Measurements from ENCODE around the gene ARNT2. TPM values are rescaled to one million over a fixed set of nuclear protein-coding genes. Genes with fewer than 3 reads are reported as not detected.

The ARNT2 gene
- total and polyA plus RNA-seq, 4 experiments from 2014 or later = not detected

- H3K4me3 Mint-ChIP-seq = no peak overlapping the region
- H3K27ac ChIP-seq (ENCODE audit: low read depth, low read length) = no peak overlapping the region
- no peaks in the 10 kb centered on the region for H3K9me3 ChIP-seq (ENCODE audit: control insufficient read depth in 1 of 2, low read length in 2 of 2)
- peaks cover 1 to 21% of the 10 kb centered on the region in 2 donors for H3K27me3 Mint-ChIP-seq
- no peaks in the 10 kb centered on the region for H3K4me1 Mint-ChIP-seq
- no peak overlapping the region for H3K27ac Mint-ChIP-seq
- no peaks in the 10 kb centered on the region for H3K27me3 ChIP-seq (ENCODE audit: insufficient read depth, low read length)
- ChIA-PET POLR2A (ENCODE audit: partially characterized antibody) (no interaction called here), CTCF (ENCODE audit: partially characterized antibody) (no interaction called here)
- no peaks in the 10 kb centered on the region for H3K4me1 ChIP-seq (ENCODE audit: insufficient read depth, low read length)
- intact Hi-C loops (cut with micrococcal nuclease) = no loop called here
- no peaks in the 10 kb centered on the region for H3K9me3 Mint-ChIP-seq
- DNase-seq = no peak
- no peaks in the 10 kb centered on the region for H3K36me3 ChIP-seq (ENCODE audit: insufficient read depth, low read length)
- H3K36me3 Mint-ChIP-seq = no peaks in the 10 kb centered on the region
- H3K4me3 ChIP-seq (ENCODE audit: low read length in 2 of 2) = no peak overlapping the region
These were observed 37.5 kb downstream of the ARNT2 start for GRCh38 chr15:80441714-80442113.

GRCh38 chr15:80442728-80443403 is 38.7 kb downstream of the ARNT2 start:
- peaks cover 1 to 16% of the 10 kb centered on the region in 2 donors for H3K27me3 Mint-ChIP-seq

GRCh38 chr15:80444680-80445251 is 40.6 kb downstream of the ARNT2 start:
- Histone ChIP-seq H3K9me3 (ENCODE audit: control insufficient read depth in 1 of 2, low read length in 2 of 2) (no peaks in the 10 kb centered on the region), H3K4me3 (ENCODE audit: low read length in 2 of 2) (no peak overlapping the region), H3K36me3 (ENCODE audit: insufficient read depth, low read length) (no peaks in the 10 kb centered on the region), H3K27me3 (ENCODE audit: insufficient read depth, low read length) (no peaks in the 10 kb centered on the region), H3K4me1 (ENCODE audit: insufficient read depth, low read length) (no peaks in the 10 kb centered on the region), H3K27ac (ENCODE audit: low read depth, low read length) (no peak overlapping the region)
- intact Hi-C loops (cut with micrococcal nuclease) = no loop called here
- Mint-ChIP-seq H3K4me3 (no peak overlapping the region), H3K27me3 (peaks cover 5 to 13% of the 10 kb centered on the region in 2 donors), H3K4me1 (no peaks in the 10 kb centered on the region), H3K36me3 (no peaks in the 10 kb centered on the region), H3K27ac (no peak overlapping the region), H3K9me3 (no peaks in the 10 kb centered on the region)
- ChIA-PET POLR2A (ENCODE audit: partially characterized antibody) (no interaction called here), CTCF (ENCODE audit: partially characterized antibody) (interaction anchor here (1.0 kb wide), 1 partner anchor 11 kb away, joined by 5 read pairs; no protein-coding TSS in a partner anchor)
- no peak for DNase-seq

More at GRCh38 chr15:80442728-80443403, 38.7 kb downstream of the ARNT2 start:
- intact Hi-C loops (cut with micrococcal nuclease) = no loop called here
- no peak for DNase-seq
- ChIA-PET CTCF (ENCODE audit: partially characterized antibody) (no interaction called here), POLR2A (ENCODE audit: partially characterized antibody) (no interaction called here)
- no peaks in the 10 kb centered on the region for H3K4me1 Mint-ChIP-seq
- H3K9me3 Mint-ChIP-seq = no peaks in the 10 kb centered on the region
- no peak overlapping the region for H3K4me3 Mint-ChIP-seq
- Histone ChIP-seq H3K27ac (ENCODE audit: low read depth, low read length) (no peak overlapping the region), H3K9me3 (ENCODE audit: control insufficient read depth in 1 of 2, low read length in 2 of 2) (no peaks in the 10 kb centered on the region), H3K36me3 (ENCODE audit: insufficient read depth, low read length) (no peaks in the 10 kb centered on the region), H3K4me3 (ENCODE audit: low read length in 2 of 2) (no peak overlapping the region), H3K27me3 (ENCODE audit: insufficient read depth, low read length) (no peaks in the 10 kb centered on the region), H3K4me1 (ENCODE audit: insufficient read depth, low read length) (no peaks in the 10 kb centered on the region)
- H3K36me3 Mint-ChIP-seq = no peaks in the 10 kb centered on the region
- no peak overlapping the region for H3K27ac Mint-ChIP-seq

- no peak overlapping the region for H3K27ac ChIP-seq (ENCODE audit: low read depth, low read length)
- H3K4me3 Mint-ChIP-seq = no peak overlapping the region
- H3K9me3 ChIP-seq (ENCODE audit: control insufficient read depth in 1 of 2, low read length in 2 of 2) = no peaks in the 10 kb centered on the region
- intact Hi-C loops (cut with micrococcal nuclease) = no loop called here
- no peaks in the 10 kb centered on the region for H3K4me1 Mint-ChIP-seq
- no peaks in the 10 kb centered on the region for H3K36me3 Mint-ChIP-seq
- H3K27me3 Mint-ChIP-seq = peaks cover 6 to 10% of the 10 kb centered on the region in 2 donors
- no peak overlapping the region for H3K27ac Mint-ChIP-seq
- ChIA-PET POLR2A (ENCODE audit: partially characterized antibody) (no interaction called here), CTCF (ENCODE audit: partially characterized antibody) (interaction anchor here (1.0 to 1.6 kb wide), 2 partner anchors 9 to 10 kb away, joined by 4 to 5 read pairs; no protein-coding TSS in a partner anchor)
- no peaks in the 10 kb centered on the region for H3K27me3 ChIP-seq (ENCODE audit: insufficient read depth, low read length)
- DNase-seq = no peak
- no peak overlapping the region for H3K4me3 ChIP-seq (ENCODE audit: low read length in 2 of 2)
- no peaks in the 10 kb centered on the region for H3K4me1 ChIP-seq (ENCODE audit: insufficient read depth, low read length)
- H3K36me3 ChIP-seq (ENCODE audit: insufficient read depth, low read length) = no peaks in the 10 kb centered on the region
- H3K9me3 Mint-ChIP-seq = no peaks in the 10 kb centered on the region
These were observed 41.3 kb downstream of the ARNT2 start for GRCh38 chr15:80445300-80446041.

- no peaks in the 10 kb centered on the region for H3K36me3 ChIP-seq (ENCODE audit: insufficient read depth, low read length)
- no peaks in the 10 kb centered on the region for H3K4me1 Mint-ChIP-seq
- H3K4me3 Mint-ChIP-seq = no peak overlapping the region
- H3K36me3 Mint-ChIP-seq = no peaks in the 10 kb centered on the region
- H3K9me3 Mint-ChIP-seq = no peaks in the 10 kb centered on the region
- no peak overlapping the region for H3K27ac ChIP-seq (ENCODE audit: low read depth, low read length)
- intact Hi-C loops (cut with micrococcal nuclease) = no loop called here
- no peaks in the 10 kb centered on the region for H3K27me3 ChIP-seq (ENCODE audit: insufficient read depth, low read length)
- POLR2A ChIA-PET (ENCODE audit: partially characterized antibody) = no interaction called here
- no peaks in the 10 kb centered on the region for H3K4me1 ChIP-seq (ENCODE audit: insufficient read depth, low read length)
- peaks cover under 1 to 13% of the 10 kb centered on the region in 2 donors for H3K27me3 Mint-ChIP-seq
- no peaks in the 10 kb centered on the region for H3K9me3 ChIP-seq (ENCODE audit: control insufficient read depth in 1 of 2, low read length in 2 of 2)
- CTCF ChIA-PET (ENCODE audit: partially characterized antibody) = interaction anchor here (1.6 to 2.6 kb wide), 2 partner anchors 8 to 10 kb away, joined by 4 to 11 read pairs; no protein-coding TSS in a partner anchor
- H3K4me3 ChIP-seq (ENCODE audit: low read length in 2 of 2) = no peak overlapping the region
- H3K27ac Mint-ChIP-seq = no peak overlapping the region
- DNase-seq = no peak
These were observed 42.9 kb downstream of the ARNT2 start for GRCh38 chr15:80447077-80447476.

- H3K4me3 Mint-ChIP-seq = no peak overlapping the region
- Histone ChIP-seq H3K27ac (ENCODE audit: low read depth, low read length) (no peak overlapping the region), H3K9me3 (ENCODE audit: control insufficient read depth in 1 of 2, low read length in 2 of 2) (no peaks in the 10 kb centered on the region), H3K4me1 (ENCODE audit: insufficient read depth, low read length) (no peaks in the 10 kb centered on the region), H3K4me3 (ENCODE audit: low read length in 2 of 2) (no peak overlapping the region), H3K27me3 (ENCODE audit: insufficient read depth, low read length) (peaks cover 3% of the 10 kb centered on the region), H3K36me3 (ENCODE audit: insufficient read depth, low read length) (no peaks in the 10 kb centered on the region)
- intact Hi-C loops (cut with micrococcal nuclease) = loop anchor here (10.0 kb wide), 1 partner anchor 245 kb away; the partner anchor contains the start of gene ABHD17C
- no peak overlapping the region for H3K27ac Mint-ChIP-seq
- peaks cover 4 to 19% of the 10 kb centered on the region in 2 donors for H3K27me3 Mint-ChIP-seq
- no peaks in the 10 kb centered on the region for H3K9me3 Mint-ChIP-seq
- ChIA-PET POLR2A (ENCODE audit: partially characterized antibody) (no interaction called here), CTCF (ENCODE audit: partially characterized antibody) (interaction anchor here (1.5 to 11.3 kb wide), 4 partner anchors 32 to 816 kb away, joined by 3 to 138 read pairs (median 13); partner anchors contain the start of gene CEMIP)
- no peaks in the 10 kb centered on the region for H3K4me1 Mint-ChIP-seq
- no peak for DNase-seq
- no peaks in the 10 kb centered on the region for H3K36me3 Mint-ChIP-seq
These were observed 45.6 kb downstream of the ARNT2 start for GRCh38 chr15:80449825-80450224.

- Histone ChIP-seq H3K4me3 (ENCODE audit: low read length in 2 of 2) (no peak overlapping the region), H3K9me3 (ENCODE audit: control insufficient read depth in 1 of 2, low read length in 2 of 2) (no peaks in the 10 kb centered on the region), H3K4me1 (ENCODE audit: insufficient read depth, low read length) (no peaks in the 10 kb centered on the region), H3K36me3 (ENCODE audit: insufficient read depth, low read length) (no peaks in the 10 kb centered on the region), H3K27me3 (ENCODE audit: insufficient read depth, low read length) (peaks cover 3% of the 10 kb centered on the region), H3K27ac (ENCODE audit: low read depth, low read length) (no peak overlapping the region)
- Mint-ChIP-seq H3K27me3 (peaks cover 8 to 22% of the 10 kb centered on the region in 2 donors), H3K27ac (no peak overlapping the region), H3K4me3 (no peak overlapping the region), H3K36me3 (no peaks in the 10 kb centered on the region), H3K9me3 (no peaks in the 10 kb centered on the region), H3K4me1 (peaks cover 0 to 4% (median 1%) of the 10 kb centered on the region in 4 donors)
- POLR2A ChIA-PET (ENCODE audit: partially characterized antibody) = no interaction called here
- no peak for DNase-seq
- CTCF ChIA-PET (ENCODE audit: partially characterized antibody) = interaction anchor here (1.6 to 11.3 kb wide), 3 partner anchors 326 to 815 kb away, joined by 7 to 138 read pairs (median 19); partner anchors contain the start of gene CEMIP
- intact Hi-C loops (cut with micrococcal nuclease) = loop anchor here (10.0 kb wide), 1 partner anchor 244 kb away; the partner anchor contains the start of gene ABHD17C
These were observed 46.7 kb downstream of the ARNT2 start for GRCh38 chr15:80450811-80451321.
